HG03159 (cell line): ENCODE measurements around the gene ARL8A.
"Not testable (repeated sequence)": the region's sequence is repeated elsewhere in the genome, so short reads cannot be mapped to it uniquely, and the experiment has no call there.

Source experiments
- ATAC-seq: cut with Tn5 transposase; IDR thresholded peaks from one replicate; pipeline ENCODE4 v1.9.1; 2021; ENCODE audit warnings: mild to moderate bottlenecking, moderate library complexity; ENCODE audit not compliant: unreplicated experiment

Gene ARL8A

DNA sequence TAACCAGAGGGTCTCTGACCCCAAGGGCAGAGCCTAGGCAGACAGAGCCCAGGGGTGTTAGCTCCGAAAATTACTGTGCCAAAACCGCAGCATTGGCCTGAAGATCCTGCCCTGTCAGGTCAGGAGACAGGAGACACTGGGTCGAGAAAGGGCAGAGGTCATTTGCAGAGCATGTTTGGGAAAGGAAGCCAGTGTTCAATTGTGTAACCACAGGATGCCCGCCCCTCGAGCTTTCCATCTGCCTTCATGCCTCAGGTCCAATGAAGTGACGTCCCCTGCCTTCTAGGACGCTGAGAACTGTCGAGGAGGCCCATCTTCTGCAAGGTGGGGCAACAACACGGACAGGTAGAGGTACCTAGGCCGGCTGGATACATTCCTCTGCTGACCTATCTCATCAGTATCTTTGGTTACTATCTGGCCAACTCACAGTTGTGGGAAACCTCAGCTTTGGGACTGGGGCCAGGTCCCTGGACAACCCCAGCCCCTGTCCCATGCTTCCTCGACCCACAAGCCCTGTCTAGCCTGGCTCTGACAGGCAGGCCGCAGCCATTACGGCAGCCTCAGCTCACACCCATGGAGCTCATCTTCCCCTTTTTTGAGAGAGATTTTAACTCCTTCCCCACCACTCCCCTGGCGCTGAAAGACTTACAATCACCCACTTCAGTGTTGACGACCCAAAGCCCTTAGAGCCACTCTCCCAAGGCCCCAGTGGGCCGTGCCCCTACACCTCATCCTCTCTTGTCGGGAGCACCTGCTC, 1.3 kb downstream of the ARL8A start:
- ATAC-seq, result peak; percentile 28

- not testable (repeated sequence) for ATAC-seq
These were observed 3.1 kb downstream of the ARL8A start for GRCh38 chr1:202141468-202141867.

- ATAC-seq, result no peak
These were observed 3.7 kb downstream of the ARL8A start for GRCh38 chr1:202140833-202141232.

DNA sequence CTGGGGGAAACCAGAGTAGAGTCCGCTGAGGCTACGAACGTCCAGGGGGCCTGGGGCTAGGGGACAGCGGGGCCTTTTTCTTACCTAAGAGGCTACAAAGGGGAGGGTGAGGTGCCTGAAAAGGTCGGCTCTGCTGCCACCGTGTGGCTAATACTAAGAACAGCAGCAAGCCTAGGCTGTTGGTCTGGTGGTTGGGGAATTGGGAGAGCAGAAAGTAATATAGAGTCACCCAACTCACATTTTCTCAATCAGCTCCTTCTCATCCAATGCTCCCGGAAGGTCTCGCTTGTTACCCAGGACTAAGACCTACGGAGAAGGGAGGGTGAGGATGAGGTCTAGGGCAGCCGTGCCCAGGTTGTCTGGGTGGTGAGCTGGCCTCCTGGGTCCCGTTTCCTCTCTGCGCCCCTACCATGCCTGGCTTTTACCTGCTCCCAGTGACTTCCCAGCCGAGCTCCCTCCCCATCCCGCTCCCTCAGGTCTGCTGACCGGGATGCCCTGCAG, 9.3 kb downstream of the ARL8A start:
- no peak for ATAC-seq

DNA sequence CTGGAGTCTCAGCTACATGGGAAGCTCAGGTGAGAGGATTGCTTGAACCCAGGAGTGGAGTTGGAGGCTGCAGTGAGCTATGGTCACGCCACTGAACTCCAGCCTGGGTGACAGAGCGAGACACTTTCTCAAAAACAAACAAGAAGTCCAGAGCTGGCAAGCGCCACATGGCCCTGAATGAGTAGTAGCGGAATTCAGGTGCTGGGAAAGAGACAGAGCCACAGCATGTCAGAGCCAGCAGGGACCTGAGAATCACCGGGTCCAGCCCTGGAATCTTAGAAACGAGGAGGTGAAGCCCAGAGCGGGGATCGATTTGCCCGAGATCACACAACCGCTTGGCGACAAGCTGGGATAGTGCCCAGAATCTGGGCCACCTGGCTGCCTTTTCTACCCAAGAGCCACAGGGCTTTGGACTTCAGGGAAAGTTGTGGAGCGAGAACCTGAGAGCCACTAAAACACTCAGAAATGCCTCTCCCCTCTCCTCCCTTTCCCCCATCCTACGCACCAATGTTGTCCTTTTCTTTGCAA, 9.8 kb downstream of the ARL8A start:
- no peak for ATAC-seq

DNA sequence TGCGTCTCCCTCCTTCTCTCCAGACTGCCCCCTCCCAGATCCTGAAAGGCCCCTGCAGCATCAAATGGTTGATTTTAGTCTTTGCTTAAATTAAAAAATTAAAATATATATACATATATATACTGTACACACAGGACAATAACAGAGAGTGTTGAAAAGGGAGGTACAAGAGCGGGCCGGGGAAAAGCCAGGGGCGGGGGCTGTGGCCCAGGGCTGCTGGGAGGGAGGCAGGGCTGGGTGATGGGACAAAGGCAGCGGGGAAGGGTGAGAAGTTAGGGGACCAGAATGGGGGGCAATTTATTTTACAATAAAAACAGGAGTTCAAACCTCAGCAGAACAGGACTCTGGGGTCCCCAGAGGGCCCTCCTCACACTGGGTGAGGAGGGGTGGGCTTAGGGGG, 10.5 kb downstream of the ARL8A start:
- no peak for ATAC-seq

GRCh38 chr1:202133496-202133895, 11.0 kb downstream of the ARL8A start:
- ATAC-seq, result no peak

GRCh38 chr1:202133001-202133400, 11.5 kb downstream of the ARL8A start:
- no peak for ATAC-seq

DNA sequence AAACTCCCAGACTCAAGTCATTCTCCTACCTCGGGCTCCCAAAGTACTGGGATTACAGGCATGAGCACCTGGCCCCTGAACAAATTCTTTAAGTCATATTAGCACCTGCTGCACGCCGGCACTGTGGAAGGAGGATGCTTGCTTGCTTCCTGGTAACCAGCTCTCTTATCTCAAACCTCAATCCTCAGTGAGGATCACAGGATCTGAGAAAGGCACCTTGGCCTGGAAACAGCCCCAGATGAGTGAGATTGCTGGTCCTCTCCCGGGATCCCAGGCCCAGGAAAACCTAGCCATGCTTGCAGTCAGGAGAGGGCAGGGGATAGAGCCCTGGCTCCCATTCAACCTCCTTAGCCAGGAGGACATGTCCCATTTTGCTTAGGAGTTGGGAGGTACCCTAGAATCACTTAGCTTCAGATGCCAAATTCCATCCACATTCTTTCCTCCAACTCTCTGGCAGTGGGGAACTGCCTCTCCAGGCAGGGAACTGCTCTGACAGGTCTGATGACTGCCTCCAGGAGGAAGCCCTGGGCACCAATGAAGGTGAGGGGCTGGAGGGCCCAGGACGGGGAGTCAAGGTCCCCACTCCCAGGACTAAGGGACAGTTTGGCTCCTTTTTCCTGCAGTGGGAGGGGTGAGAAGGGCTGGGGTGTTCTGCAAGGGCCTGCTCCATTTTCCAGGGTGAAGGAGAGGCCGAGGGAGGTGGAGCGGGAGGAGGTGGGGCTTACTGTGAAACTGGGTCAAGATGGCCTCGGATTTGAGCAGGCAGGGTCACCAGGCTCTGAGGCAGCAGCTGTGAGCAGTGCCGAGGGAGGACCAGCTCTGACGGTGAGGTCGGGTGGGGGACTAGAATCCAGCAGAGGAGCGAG, 12.3 kb downstream of the ARL8A start:
- ATAC-seq, result no peak

DNA sequence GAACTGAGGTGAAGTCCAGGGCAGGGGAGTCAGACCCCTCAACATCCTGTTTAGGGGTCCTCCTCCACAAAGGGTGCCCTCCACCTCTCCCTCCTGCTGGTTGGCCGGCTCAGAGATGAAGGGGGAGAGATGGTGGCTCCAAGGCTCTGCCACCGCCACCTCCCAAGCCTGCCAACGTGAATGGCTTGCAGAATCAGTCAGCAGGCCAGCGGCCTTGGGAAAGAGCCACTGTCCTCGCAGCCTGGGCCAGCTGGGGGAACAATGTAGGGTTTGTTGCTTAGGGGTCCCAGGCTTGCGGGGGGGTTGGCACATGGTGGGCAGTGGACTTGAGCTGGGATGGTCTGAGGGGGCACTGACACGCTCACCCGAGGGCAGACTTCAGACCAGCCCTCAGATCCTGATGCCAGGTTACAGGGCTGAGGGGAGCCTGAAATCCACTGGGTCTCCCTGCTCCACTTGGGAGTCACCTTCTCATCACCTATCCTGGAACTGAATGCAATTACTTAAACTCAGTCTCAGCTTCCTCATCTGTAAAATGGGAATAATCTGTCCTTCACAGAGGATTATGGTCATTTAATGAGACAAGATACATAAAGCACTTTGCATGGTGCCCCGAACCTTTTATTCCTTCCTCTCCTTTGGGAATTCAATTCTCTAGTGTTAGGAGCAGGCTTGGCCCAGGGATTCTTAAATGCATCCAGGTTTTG, 13.6 kb downstream of the ARL8A start:
- ATAC-seq, result no peak

DNA sequence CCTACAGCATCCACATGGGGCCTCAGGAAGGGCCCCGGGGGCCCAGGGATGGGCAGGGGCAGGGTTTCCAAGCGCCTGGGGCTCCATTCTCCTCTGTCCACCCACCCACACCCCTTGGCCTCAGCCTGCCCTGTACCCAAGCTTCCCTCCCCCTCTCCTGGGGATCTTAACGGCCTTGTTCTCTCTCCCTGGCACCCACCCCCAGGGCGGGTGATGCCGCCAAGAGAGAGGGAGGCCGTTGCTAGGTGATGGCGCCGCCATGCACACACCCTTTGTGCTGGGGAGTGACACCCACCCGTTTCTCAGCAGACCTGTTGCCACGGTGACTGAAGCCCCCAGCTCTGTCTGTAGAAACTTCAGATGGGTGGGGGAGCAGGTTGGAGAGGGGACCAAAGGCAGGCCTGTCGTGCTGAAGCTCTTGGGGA, 14.2 kb downstream of the ARL8A start:
- ATAC-seq, result no peak

DNA sequence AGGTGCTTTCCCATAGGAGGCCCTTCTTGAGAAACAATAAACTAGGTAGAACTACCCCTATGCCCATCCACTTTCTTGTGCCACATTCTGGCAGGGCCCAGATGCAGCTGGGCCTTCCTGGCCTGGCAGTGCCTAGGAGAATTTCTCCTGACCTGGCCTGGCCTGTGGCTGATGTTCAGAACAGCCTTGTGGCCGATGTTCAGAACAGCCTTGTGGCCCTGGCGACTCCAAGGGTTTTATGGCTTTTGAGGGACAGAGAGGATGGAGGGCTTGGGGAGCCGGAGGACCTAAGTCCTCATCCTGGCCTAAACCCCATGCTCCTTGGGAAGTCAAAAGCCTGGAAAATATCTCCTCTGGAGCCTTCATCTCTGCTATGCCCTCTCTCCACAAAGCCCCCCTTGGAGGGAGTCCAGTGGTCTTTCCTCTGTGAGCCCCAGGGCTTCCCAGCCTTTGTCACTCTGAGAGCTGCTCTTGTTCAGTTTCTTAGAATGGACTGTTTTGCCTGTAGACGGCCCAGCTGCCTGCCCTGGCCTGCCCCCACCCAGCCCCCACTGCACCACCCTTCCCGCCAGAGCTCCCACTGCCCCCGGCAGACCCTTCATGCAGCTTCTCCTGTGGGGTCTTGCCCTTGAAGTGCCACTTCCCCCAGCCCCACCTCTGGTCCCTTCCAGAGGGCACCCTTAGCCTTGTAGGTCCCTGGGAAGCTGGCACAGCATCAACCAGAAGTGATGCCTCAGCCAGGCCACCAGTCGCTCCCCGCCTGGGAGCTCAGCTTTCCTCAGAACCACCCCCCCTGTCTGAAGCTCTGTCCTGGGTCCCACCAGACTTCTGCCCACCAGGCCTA, 14.9 kb downstream of the ARL8A start:
- ATAC-seq, result no peak

- no peak for ATAC-seq
These were observed 16.5 kb downstream of the ARL8A start for GRCh38 chr1:202127836-202128622.

GRCh38 chr1:202127061-202127460, 17.5 kb downstream of the ARL8A start:
- no peak for ATAC-seq

DNA sequence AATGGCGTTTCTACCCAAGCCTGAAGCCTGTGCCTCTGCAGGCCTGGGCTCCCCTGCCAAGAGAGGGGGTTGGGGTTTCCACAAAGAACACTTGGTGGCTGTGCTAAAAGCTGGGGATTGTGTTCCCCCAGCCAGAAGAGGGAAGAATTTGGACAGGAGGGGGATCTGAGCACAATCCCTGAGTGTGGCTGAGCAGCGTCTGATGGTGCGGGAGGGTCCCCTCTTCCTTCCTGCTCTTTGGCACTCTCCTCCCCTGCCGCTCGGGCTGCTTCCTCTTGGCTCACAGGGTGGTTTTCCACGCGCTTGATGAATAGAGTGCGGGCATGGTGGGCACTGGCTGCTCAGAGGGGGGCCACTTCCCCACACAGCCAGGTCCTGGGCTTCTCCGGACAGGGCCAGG, 18.1 kb downstream of the ARL8A start:
- no peak for ATAC-seq

- ATAC-seq, result no peak
These were observed 18.9 kb downstream of the ARL8A start for GRCh38 chr1:202125611-202126010.

- ATAC-seq, result no peak
These were observed 20.4 kb downstream of the ARL8A start for GRCh38 chr1:202124142-202124541.

GRCh38 chr1:202123336-202123813, 21.2 kb downstream of the ARL8A start:
- no peak for ATAC-seq

- no peak for ATAC-seq
These were observed 21.8 kb downstream of the ARL8A start, which contains the start of gene GPR37L1 for GRCh38 chr1:202122639-202123335. Gene GPR37L1, plus strand, starts transcription at chr1:202122917. Its CDS starts 47 bp downstream, at chr1:202122964.
